Lung (tissue), 12 donors: ENCODE results near the gene MUTYH. TPM values are rescaled to one million over a fixed set of nuclear protein-coding genes. Genes with fewer than 3 reads are reported as not detected.
A peak's percentile ranks its signal among the peaks of the same experiment; 100 is the strongest.

Experiments
- ATAC-seq: fragments of 200-7000 bp; cut with Tn5 transposase; one replicate; pipeline ENCODE4 v1.9.1; 2020; ENCODE audit warnings: moderate number of reproducible peaks; ENCODE audit not compliant: insufficient read depth, low FRiP score
- DNase-seq, 3 donors: peaks; one replicate each; pipeline ENCODE4 v3.0.0-alpha.2; 2013 to 2017
- H3K27ac ChIP-seq, 2 donors: one replicate each; pipeline ENCODE4 v1.5.1; 2013; ENCODE audit warnings: mild to moderate bottlenecking in 2 of 2, moderate library complexity in 2 of 2, control low read depth in 1 of 2, inconsistent platforms in 1 of 2, low read depth in 1 of 2, low read length in 1 of 2
- H3K27me3 ChIP-seq, 3 donors: one replicate each; pipeline ENCODE4 v1.5.1; 2013; ENCODE audit warnings: low read length in 2 of 3; ENCODE audit not compliant: control insufficient read depth in 3 of 3, insufficient read depth in 3 of 3
- H3K36me3 ChIP-seq, 4 donors: one replicate each; pipeline ENCODE4 v1.5.1; 2013; ENCODE audit warnings: low read length in 4 of 4, mild to moderate bottlenecking in 1 of 4, moderate library complexity in 1 of 4; ENCODE audit not compliant: control insufficient read depth in 4 of 4, insufficient read depth in 4 of 4
- H3K4me1 ChIP-seq, 5 donors: one replicate each; pipeline ENCODE4 v1.5.1; 2013; ENCODE audit warnings: low read length in 5 of 5, mild to moderate bottlenecking in 2 of 5, moderate library complexity in 1 of 5; ENCODE audit not compliant: control insufficient read depth in 5 of 5, insufficient read depth in 5 of 5
- H3K4me3 ChIP-seq: one replicate; pipeline ENCODE4 v1.5.1; 2013; ENCODE audit warnings: mild to moderate bottlenecking, control low read depth, moderate library complexity
- H3K9ac ChIP-seq, 2 donors: one replicate each; pipeline ENCODE4 v1.5.1; 2013; ENCODE audit warnings: low read length in 2 of 2, control low read depth in 1 of 2; ENCODE audit not compliant: insufficient read depth in 1 of 2
- H3K9me3 ChIP-seq, 4 donors: one replicate each; pipeline ENCODE4 v1.5.1; 2013; ENCODE audit warnings: low read length in 3 of 4, mild to moderate bottlenecking in 1 of 4, moderate library complexity in 1 of 4; ENCODE audit not compliant: control insufficient read depth in 4 of 4, insufficient read depth in 3 of 4
- CTCF ChIP-seq: IDR thresholded peaks from 2 replicates; pipeline ENCODE4 v1.5.1; 2012; ENCODE audit warnings: mild to moderate bottlenecking; ENCODE audit errors: control extremely low read depth, extremely low read depth
- WGBS, 2 donors: extraction: QIAGEN DNeasy Blood & Tissue Kit; methylation state at CpG; one replicate each; pipeline ENCODE4 v1.1.7; 2013; 5-methylcytosine and 5-hydroxymethylcytosine counted together
- polyA plus RNA-seq, 2 donors: library from polyadenylated mRNA; stranded (reverse); fragments of 200-250 nt; gene quantifications; one replicate each; pipeline ENCODE4 v1.2.1, GENCODE V29; 2013
- total RNA-seq, 2 donors: library from RNA; depleted of rRNA in 1 of 2; stranded (reverse); fragments of >200 nt in 1 of 2; gene quantifications; one replicate each; pipeline ENCODE4 v1.2.1, GENCODE V29; 2014 to 2021
- donor health status: control.
- donor health status: control.
- donor health status: Bipolar disorder and iron deficiency.
- donor health status: healthy.
- donor health status: DM: yes; HTN: yes; CAD: no.

Gene MUTYH
- total and polyA plus RNA-seq, 4 donors: 14.0 to 26.3 (median 19.7) TPM

- WGBS, 2 donors: 97% methylated on average over 6 of the region's 6 CpGs
- Histone ChIP-seq H3K36me3 (no peaks in the 10 kb centered on the region), H3K4me3 (no peak overlapping the region), H3K9me3 (no peaks in the 10 kb centered on the region), H3K4me1 (peaks cover 0 to 9% (median 0%) of the 10 kb centered on the region in 5 donors), H3K27me3 (no peaks in the 10 kb centered on the region), H3K27ac (no peak overlapping the region), H3K9ac (no peak overlapping the region)
- DNase-seq: no peak
- ATAC-seq: no peak
- TF ChIP-seq CTCF: no peak
Observed at GRCh38 chr1:45379524-45379923, 39.3 kb upstream of the MUTYH start.

GRCh38 chr1:45378184-45378583, 37.9 kb upstream of the MUTYH start:
- Histone ChIP-seq H3K4me1 (peaks cover 0 to 6% (median 0%) of the 10 kb centered on the region in 5 donors), H3K36me3 (no peaks in the 10 kb centered on the region)

GRCh38 chr1:45375104-45376090, 35.2 kb upstream of the MUTYH start:
- Histone ChIP-seq H3K27me3 (no peaks in the 10 kb centered on the region), H3K4me3 (no peak overlapping the region), H3K9ac (no peak overlapping the region), H3K27ac (no peak overlapping the region), H3K36me3 (no peaks in the 10 kb centered on the region), H3K9me3 (no peaks in the 10 kb centered on the region), H3K4me1 (peaks cover 0 to 6% (median 1%) of the 10 kb centered on the region in 5 donors)
- ATAC-seq (no peak), DNase-seq (peak in 2 of 3 donors; percentile 73 to 80)
- 61 to 73% methylated on average over 3 of the region's 3 CpGs for WGBS, 2 donors
- no peak for TF ChIP-seq CTCF

More at GRCh38 chr1:45378184-45378583, 37.9 kb upstream of the MUTYH start:
- H3K4me3 ChIP-seq: no peak overlapping the region
- TF ChIP-seq CTCF: no peak
- H3K9ac ChIP-seq: no peak overlapping the region
- no peak for DNase-seq
- no peak overlapping the region for H3K27ac ChIP-seq
- no peaks in the 10 kb centered on the region for H3K9me3 ChIP-seq
- H3K27me3 ChIP-seq: no peaks in the 10 kb centered on the region
- ATAC-seq: no peak
